ENCODE data around the gene CITED2. TPM values are rescaled to one million over a fixed set of nuclear protein-coding genes. Genes with fewer than 3 reads are reported as not detected.

The CITED2 gene
- total RNA-seq, 1 donor from 2014 or later = 72.4 TPM

DNA sequence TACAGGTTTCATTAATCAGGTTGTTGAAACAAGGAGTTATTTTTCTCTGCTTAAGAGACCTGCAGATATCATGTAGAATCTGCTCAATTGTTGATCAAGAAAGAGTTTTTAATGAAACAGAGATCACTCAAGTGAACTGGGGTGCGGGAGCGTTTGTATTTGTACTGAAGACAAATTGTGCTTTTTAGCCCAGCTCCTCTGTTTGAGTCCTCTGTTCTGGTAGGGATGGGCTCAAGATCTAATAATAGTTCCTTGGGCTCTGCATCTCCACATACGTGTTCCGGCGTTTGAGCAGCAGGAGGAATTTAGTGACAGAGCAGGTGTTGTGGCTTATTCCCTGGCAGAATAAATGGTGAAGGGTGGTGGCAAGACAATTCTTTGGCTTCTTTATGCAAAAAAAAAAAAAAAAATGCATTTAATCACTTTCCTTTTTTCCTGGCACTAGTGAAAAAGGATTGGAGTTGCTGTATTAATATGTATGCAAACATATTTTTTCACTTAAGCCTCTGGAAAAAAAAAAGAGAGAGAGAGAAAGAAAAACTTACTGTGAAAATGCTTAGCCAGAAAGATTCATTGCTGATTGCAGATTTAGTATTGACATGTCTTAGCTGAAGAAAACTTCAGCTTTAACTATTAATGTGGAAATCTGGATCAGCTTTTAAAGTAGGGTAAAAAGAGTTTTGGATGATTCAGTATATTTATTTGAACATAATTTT is 4.0 kb downstream of the CITED2 start:
- peak overlapping the region; percentile 44 for H3K4me3 Mint-ChIP-seq (ENCODE audit: unreplicated experiment)
- H3K4me1 Mint-ChIP-seq (ENCODE audit: unreplicated experiment) = peaks cover 62% of the 10 kb centered on the region
- peaks cover 14% of the 10 kb centered on the region for H3K27me3 Mint-ChIP-seq (ENCODE audit: unreplicated experiment)
- H3K9me3 Mint-ChIP-seq (ENCODE audit: unreplicated experiment) = no peaks in the 10 kb centered on the region
- no peak for DNase-seq (ENCODE audit: low spot score)
- peaks cover 23% of the 10 kb centered on the region for H3K36me3 Mint-ChIP-seq (ENCODE audit: low read depth, unreplicated experiment)
- TF ChIP-seq, protein P1, sequence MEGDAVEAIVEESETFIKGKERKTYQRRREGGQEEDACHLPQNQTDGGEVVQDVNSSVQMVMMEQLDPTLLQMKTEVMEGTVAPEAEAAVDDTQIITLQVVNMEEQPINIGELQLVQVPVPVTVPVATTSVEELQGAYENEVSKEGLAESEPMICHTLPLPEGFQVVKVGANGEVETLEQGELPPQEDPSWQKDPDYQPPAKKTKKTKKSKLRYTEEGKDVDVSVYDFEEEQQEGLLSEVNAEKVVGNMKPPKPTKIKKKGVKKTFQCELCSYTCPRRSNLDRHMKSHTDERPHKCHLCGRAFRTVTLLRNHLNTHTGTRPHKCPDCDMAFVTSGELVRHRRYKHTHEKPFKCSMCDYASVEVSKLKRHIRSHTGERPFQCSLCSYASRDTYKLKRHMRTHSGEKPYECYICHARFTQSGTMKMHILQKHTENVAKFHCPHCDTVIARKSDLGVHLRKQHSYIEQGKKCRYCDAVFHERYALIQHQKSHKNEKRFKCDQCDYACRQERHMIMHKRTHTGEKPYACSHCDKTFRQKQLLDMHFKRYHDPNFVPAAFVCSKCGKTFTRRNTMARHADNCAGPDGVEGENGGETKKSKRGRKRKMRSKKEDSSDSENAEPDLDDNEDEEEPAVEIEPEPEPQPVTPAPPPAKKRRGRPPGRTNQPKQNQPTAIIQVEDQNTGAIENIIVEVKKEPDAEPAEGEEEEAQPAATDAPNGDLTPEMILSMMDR (IDR thresholded peaks at IDR 0.05; ENCODE audit: unreplicated experiment) = no peak
- H3K27ac Mint-ChIP-seq (ENCODE audit: unreplicated experiment) = peak overlapping the region; percentile 31

DNA sequence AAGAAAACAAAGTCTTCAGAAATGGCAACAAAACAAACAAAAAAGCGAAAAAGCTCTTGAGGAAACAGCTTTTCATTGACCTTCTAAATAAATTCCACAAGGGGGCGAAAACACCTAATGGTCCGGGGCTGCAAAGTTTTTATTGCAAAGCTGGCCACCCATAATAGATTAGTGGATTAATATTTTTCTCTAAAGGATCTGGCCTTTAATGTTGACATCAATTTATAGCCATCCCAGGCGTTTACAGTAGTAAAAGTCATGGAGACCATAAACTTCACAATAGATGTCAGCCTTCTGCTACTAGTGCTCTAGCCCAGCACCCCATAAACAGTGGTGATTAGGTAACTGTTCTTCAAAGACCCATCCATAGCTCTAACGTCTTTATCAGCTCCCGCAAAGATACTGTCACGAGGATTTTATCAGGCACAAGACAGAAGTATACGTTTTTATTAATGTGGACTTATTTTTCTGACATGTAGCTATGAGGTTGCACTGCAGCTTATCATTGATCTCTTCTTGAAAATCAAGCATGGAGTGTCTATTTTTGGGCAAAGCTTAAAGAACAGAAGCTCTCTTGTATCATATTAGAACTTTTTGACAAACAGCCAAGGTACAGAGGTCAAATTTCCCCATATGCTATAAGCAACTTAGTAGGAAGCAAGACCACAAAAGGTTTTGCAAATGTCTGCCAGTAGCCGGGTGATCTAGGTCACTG is 4.7 kb downstream of the CITED2 start:
- Mint-ChIP-seq H3K27ac (ENCODE audit: unreplicated experiment) (no peak overlapping the region), H3K27me3 (ENCODE audit: unreplicated experiment) (peaks cover 11% of the 10 kb centered on the region), H3K36me3 (ENCODE audit: low read depth, unreplicated experiment) (peaks cover 23% of the 10 kb centered on the region), H3K9me3 (ENCODE audit: unreplicated experiment) (no peaks in the 10 kb centered on the region), H3K4me1 (ENCODE audit: unreplicated experiment) (peaks cover 62% of the 10 kb centered on the region), H3K4me3 (ENCODE audit: unreplicated experiment) (peak overlapping the region; percentile 37)
- DNase-seq (ENCODE audit: low spot score) = no peak
- TF ChIP-seq, protein P1 (IDR thresholded peaks at IDR 0.05; ENCODE audit: unreplicated experiment) = peak; percentile 87

DNA sequence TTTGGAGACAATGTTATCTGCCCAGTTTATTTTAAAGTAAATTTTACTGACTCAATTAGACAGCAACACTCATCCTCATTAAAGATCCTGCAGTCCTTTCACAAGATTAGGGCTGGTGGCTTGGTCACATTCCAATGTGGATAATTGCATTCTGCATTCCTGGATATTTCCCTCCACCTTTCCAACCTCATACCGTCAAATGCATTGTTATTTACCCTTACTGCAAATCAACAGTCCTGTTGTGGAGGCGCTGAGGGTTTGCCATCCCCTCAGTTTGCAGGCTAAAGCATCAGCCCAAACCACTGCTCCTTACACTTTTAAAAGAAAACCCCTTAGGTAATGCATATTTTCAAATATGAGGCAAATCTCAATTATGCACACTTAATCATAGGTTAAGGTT is 5.4 kb downstream of the CITED2 start:
- Mint-ChIP-seq H3K4me1 (ENCODE audit: unreplicated experiment) (peaks cover 65% of the 10 kb centered on the region), H3K9me3 (ENCODE audit: unreplicated experiment) (no peaks in the 10 kb centered on the region), H3K27me3 (ENCODE audit: unreplicated experiment) (peaks cover 8% of the 10 kb centered on the region), H3K4me3 (ENCODE audit: unreplicated experiment) (no peak overlapping the region), H3K27ac (ENCODE audit: unreplicated experiment) (no peak overlapping the region), H3K36me3 (ENCODE audit: low read depth, unreplicated experiment) (peaks cover 20% of the 10 kb centered on the region)
- TF ChIP-seq, protein P1 (IDR thresholded peaks at IDR 0.05; ENCODE audit: unreplicated experiment) = no peak
- DNase-seq (ENCODE audit: low spot score) = no peak

DNA sequence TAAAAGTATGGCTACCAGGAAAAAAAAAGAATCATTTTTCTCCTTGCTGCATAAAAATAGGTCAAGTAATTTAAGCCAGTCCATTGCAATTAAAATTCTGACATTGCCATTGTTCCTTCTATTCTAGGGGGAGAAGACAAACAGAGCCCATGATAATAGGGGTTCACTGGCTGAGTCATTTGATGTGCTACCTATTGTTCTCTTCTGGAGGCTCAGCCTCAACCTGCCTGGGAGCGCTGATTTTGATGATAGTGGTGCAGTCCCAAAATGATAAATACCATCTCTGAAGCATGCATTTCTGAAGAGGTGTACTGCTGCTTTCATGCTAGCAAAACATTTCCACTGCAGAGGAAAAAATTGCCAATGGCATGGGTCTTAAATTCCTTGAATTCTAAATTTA is 5.8 kb downstream of the CITED2 start:
- Mint-ChIP-seq H3K36me3 (ENCODE audit: low read depth, unreplicated experiment) (peaks cover 16% of the 10 kb centered on the region), H3K27me3 (ENCODE audit: unreplicated experiment) (peaks cover 8% of the 10 kb centered on the region), H3K4me1 (ENCODE audit: unreplicated experiment) (peaks cover 62% of the 10 kb centered on the region), H3K4me3 (ENCODE audit: unreplicated experiment) (no peak overlapping the region), H3K27ac (ENCODE audit: unreplicated experiment) (peak overlapping the region; percentile 40), H3K9me3 (ENCODE audit: unreplicated experiment) (no peaks in the 10 kb centered on the region)
- TF ChIP-seq, protein P1 (IDR thresholded peaks at IDR 0.05; ENCODE audit: unreplicated experiment) = no peak
- no peak for DNase-seq (ENCODE audit: low spot score)

DNA sequence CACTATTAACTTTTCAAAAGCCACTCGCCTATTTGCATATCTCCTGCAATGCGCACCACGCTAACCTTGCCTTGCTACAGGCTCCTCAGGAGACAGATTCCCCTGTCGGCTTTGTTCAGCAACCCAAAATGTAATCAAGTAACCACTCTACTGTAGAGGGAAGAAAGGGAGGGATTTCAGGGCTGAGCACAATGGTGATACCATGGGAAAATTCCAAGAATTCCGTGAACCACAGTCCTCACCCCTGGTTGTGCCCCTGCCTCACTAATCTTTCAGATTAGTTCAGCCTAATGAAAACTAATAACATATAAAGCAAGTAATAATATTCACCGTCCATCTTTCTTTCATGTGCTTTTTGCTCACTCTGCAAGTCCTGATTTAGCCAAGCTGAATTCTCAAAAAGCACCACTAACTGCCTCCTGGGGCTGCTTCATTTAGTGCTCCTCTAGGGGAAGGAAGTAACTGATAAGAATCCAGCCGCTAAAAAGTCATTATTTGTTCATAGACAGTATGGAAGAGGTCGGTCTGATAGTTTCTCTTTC is 6.6 kb downstream of the CITED2 start:
- Mint-ChIP-seq H3K36me3 (ENCODE audit: low read depth, unreplicated experiment) (peaks cover 11% of the 10 kb centered on the region), H3K27me3 (ENCODE audit: unreplicated experiment) (peaks cover 6% of the 10 kb centered on the region)
- no peak for DNase-seq (ENCODE audit: low spot score)

More for the DNA sequence above, 6.6 kb downstream of the CITED2 start:
- TF ChIP-seq, protein P1 (IDR thresholded peaks at IDR 0.05; ENCODE audit: unreplicated experiment) = no peak
- Mint-ChIP-seq H3K9me3 (ENCODE audit: unreplicated experiment) (no peaks in the 10 kb centered on the region), H3K4me3 (ENCODE audit: unreplicated experiment) (peak overlapping the region; percentile 16), H3K27ac (ENCODE audit: unreplicated experiment) (peak overlapping the region; percentile 97), H3K4me1 (ENCODE audit: unreplicated experiment) (peaks cover 60% of the 10 kb centered on the region)
